Occipital lobe (tissue), 3 donors: ENCODE measurements around the gene FCSK. TPM values are rescaled to one million over a fixed set of nuclear protein-coding genes. Genes with fewer than 3 reads are reported as not detected.
A peak's percentile ranks its signal among the peaks of the same experiment; 100 is the strongest.
"Not testable (repeated sequence)": the region's sequence is repeated elsewhere in the genome, so short reads cannot be mapped to it uniquely, and the experiment has no call there.

Experiments used
- DNase-seq: peaks from one replicate; lab custom pipeline; 2025; lab: John Stamatoyannopoulos, UW
- small RNA-seq: library from RNA; depleted of rRNA; stranded (forward); fragments of <200 nt; gene quantifications from one replicate; pipeline ENCODE3, GENCODE V24; 2014
- total RNA-seq: library from RNA; depleted of rRNA; stranded (reverse); fragments of >200 nt; gene quantifications from one replicate; pipeline ENCODE4 v1.2.3, GENCODE V29; 2014

Gene FCSK
- total RNA-seq, 1 donor from 2014 or later = 6.2 TPM

- DNase-seq = no peak
Observed at GRCh38 chr16:70522216-70523075, 68.1 kb downstream of the FCSK start.

GRCh38 chr16:70523076-70523742 is 68.8 kb downstream of the FCSK start, which contains the start of gene COG4:
Gene COG4, minus strand, starts transcription at chr16:70523554. Its CDS starts 11 bp downstream, at chr16:70523543.
- DNase-seq = peak; percentile 83

GRCh38 chr16:70523743-70524398 is 69.5 kb downstream of the FCSK start, which contains the start of gene SF3B3:
Gene SF3B3, plus strand, starts transcription at chr16:70523816. Its CDS starts 2,841 bp downstream, at chr16:70526657.
- DNase-seq = peak; percentile 72

- DNase-seq = not testable (repeated sequence)
Observed at GRCh38 chr16:70524399-70524825, 70.0 kb downstream of the FCSK start.

- no peak for DNase-seq
Observed at GRCh38 chr16:70526403-70526802, 72.0 kb downstream of the FCSK start.

- no peak for DNase-seq
Observed at GRCh38 chr16:70527315-70527996, 73.1 kb downstream of the FCSK start.

- DNase-seq = no peak
Observed at GRCh38 chr16:70529051-70529777, 74.8 kb downstream of the FCSK start.

Small RNA genes within 50 kb of the gene (small RNA-seq; reads per million reads assigned to genes)
- gene RNU6-23P (0.12 reads per million), gene RPS27P26 (not detected), gene SNORD111B (78.9 reads per million, percentile 96 among the genes with 10 or more reads in this experiment)

Other genes starting within 250 kb of the FCSK start
- 124 TPM for gene EXOSC6, start 202.7 kb upstream of the FCSK start, total RNA-seq
- 65.7 TPM for gene AARS1, start 165.1 kb upstream of the FCSK start, total RNA-seq
- 25.3 TPM for gene DDX19B, start 155.4 kb upstream of the FCSK start, total RNA-seq
- gene DDX19A, start 107.7 kb upstream of the FCSK start, total RNA-seq = 37.1 TPM
- 35.2 TPM for gene ST3GAL2, start 15.5 kb upstream of the FCSK start, total RNA-seq
- 29.2 TPM for gene COG4, start 69.0 kb downstream of the FCSK start, total RNA-seq
- gene SF3B3, start 69.2 kb downstream of the FCSK start, total RNA-seq = 87.3 TPM
- gene IL34, start 192.0 kb downstream of the FCSK start, total RNA-seq = 1.7 TPM
- 35.4 TPM for gene MTSS2, start 231.5 kb downstream of the FCSK start, total RNA-seq